Lower leg skin (tissue), 3 donors: ENCODE data around the gene CSTB.

Source experiments
- CTCF ChIP-seq, 3 donors: fragments of 450-650 bp; IDR thresholded peaks; one replicate each; pipeline ENCODE4 v1.5.1; 2016; ENCODE audit warnings: antibody characterized with exemption in 3 of 3, mild to moderate bottlenecking in 3 of 3, moderate library complexity in 2 of 3
- POLR2A ChIP-seq, 2 donors: fragments of 450-650 bp; IDR thresholded peaks; one replicate each; pipeline ENCODE4 v1.6.1; 2016 to 2017; ENCODE audit warnings: antibody characterized with exemption in 2 of 2, mild to moderate bottlenecking in 1 of 2, moderate library complexity in 1 of 2

DNA sequence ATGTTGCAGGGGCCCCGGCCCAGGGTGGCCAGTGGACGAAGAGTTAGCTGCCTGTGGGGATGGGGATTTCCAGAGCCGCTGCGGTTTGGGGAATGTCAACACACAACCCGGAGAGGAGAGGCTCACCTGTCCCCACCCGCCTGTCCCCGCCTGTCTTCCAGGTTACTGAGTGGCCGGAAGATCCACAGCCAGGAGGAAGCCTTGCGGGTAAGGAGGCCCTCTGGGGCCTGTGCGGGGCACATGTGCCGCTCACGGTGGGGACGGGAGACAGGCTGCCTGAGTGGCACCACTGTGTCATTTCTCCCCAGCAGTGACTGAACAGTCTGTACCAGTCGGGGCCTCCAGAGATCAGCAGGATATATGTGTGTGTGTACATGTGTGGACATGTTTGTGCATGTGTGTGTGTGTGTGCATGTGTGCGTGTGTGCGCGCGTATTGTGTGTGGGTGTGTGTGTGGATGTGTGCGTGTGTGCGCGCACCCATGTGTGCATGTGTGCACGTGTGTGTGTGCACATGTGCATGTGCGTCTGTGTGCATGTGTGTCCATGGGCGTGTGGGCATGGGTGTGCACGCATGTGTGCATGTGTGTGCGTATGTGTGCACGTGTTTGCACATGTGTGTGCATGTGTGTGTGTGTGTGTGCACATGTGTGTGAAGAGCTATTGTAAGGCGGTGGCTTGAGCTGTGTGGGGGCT lies 25.6 kb downstream of the CSTB start:
- TF ChIP-seq POLR2A (IDR thresholded peaks at IDR 0.05) (no peak), CTCF (IDR thresholded peaks at IDR 0.05) (no peak)
